ENCODE measurements around the gene FOXK1.

FOXK1 gene

GRCh38 chr7:4753598-4754432 lies 71.7 kb downstream of the FOXK1 start:
- Histone ChIP-seq H3K9ac (ENCODE audit: low read length) (no peak overlapping the region), H3K27ac (ENCODE audit: low read length) (no peak overlapping the region), H3K4me1 (ENCODE audit: low read length) (peaks cover 3% of the 10 kb centered on the region), H3K27me3 (ENCODE audit: low read depth, low read length) (no peaks in the 10 kb centered on the region), H3K4me3 (ENCODE audit: low read length) (no peak overlapping the region), H4K20me1 (ENCODE audit: insufficient read depth, low read length) (peaks cover 9% of the 10 kb centered on the region; the same call in 1 of the 2 replicates), H3K4me2 (ENCODE audit: low read length) (no peak overlapping the region), H3K36me3 (replicated peaks; ENCODE audit: low read depth, low read length) (peaks cover 10% of the 10 kb centered on the region), H2AFZ (ENCODE audit: low read depth, low read length) (no peak overlapping the region), H3K9me3 (ENCODE audit: insufficient read depth, low read length) (no peaks in the 10 kb centered on the region), H3K79me2 (ENCODE audit: low read length) (no peaks in the 10 kb centered on the region; the same call in 1 of the 2 replicates)
- TF ChIP-seq EZH2phosphoT487 (IDR thresholded peaks at IDR 0.05; ENCODE audit: low read depth): no peak
- TF ChIP-seq CTCF (IDR thresholded peaks at IDR 0.05; ENCODE audit: low read depth, low read length): peak; percentile 58

- Histone ChIP-seq H3K27me3 (ENCODE audit: low read depth, low read length) (no peaks in the 10 kb centered on the region), H3K4me3 (ENCODE audit: low read length) (no peak overlapping the region), H4K20me1 (ENCODE audit: insufficient read depth, low read length) (peaks cover 9% of the 10 kb centered on the region; the same call in 1 of the 2 replicates), H3K4me1 (ENCODE audit: low read length) (peaks cover 3% of the 10 kb centered on the region), H3K9ac (ENCODE audit: low read length) (no peak overlapping the region), H3K79me2 (ENCODE audit: low read length) (no peaks in the 10 kb centered on the region; the same call in 1 of the 2 replicates), H2AFZ (ENCODE audit: low read depth, low read length) (no peak overlapping the region), H3K9me3 (ENCODE audit: insufficient read depth, low read length) (no peaks in the 10 kb centered on the region), H3K4me2 (ENCODE audit: low read length) (no peak overlapping the region), H3K27ac (ENCODE audit: low read length) (no peak overlapping the region), H3K36me3 (replicated peaks; ENCODE audit: low read depth, low read length) (peaks cover 10% of the 10 kb centered on the region)
- no peak for TF ChIP-seq CTCF (IDR thresholded peaks at IDR 0.05; ENCODE audit: low read depth, low read length)
- no peak for TF ChIP-seq EZH2phosphoT487 (IDR thresholded peaks at IDR 0.05; ENCODE audit: low read depth)
Measured at GRCh38 chr7:4754433-4755010, 72.4 kb downstream of the FOXK1 start.

- Histone ChIP-seq H3K79me2 (ENCODE audit: low read length) (no peaks in the 10 kb centered on the region; the same call in 1 of the 2 replicates), H3K36me3 (replicated peaks; ENCODE audit: low read depth, low read length) (peaks cover 10% of the 10 kb centered on the region)
- TF ChIP-seq EZH2phosphoT487 (IDR thresholded peaks at IDR 0.05; ENCODE audit: low read depth): no peak
- TF ChIP-seq CTCF (IDR thresholded peaks at IDR 0.05; ENCODE audit: low read depth, low read length): no peak
Measured at GRCh38 chr7:4755045-4755444, 73.0 kb downstream of the FOXK1 start.

GRCh38 chr7:4758111-4758510 lies 76.0 kb downstream of the FOXK1 start:
- Histone ChIP-seq H2AFZ (ENCODE audit: low read depth, low read length) (no peak overlapping the region), H3K27me3 (ENCODE audit: low read depth, low read length) (no peaks in the 10 kb centered on the region), H3K27ac (ENCODE audit: low read length) (no peak overlapping the region; the same call in 1 of the 2 replicates), H3K4me1 (ENCODE audit: low read length) (peaks cover 3% of the 10 kb centered on the region; the same call in 1 of the 2 replicates), H3K9ac (ENCODE audit: low read length) (no peak overlapping the region), H3K36me3 (replicated peaks; ENCODE audit: low read depth, low read length) (peaks cover 10% of the 10 kb centered on the region), H3K9me3 (ENCODE audit: insufficient read depth, low read length) (no peaks in the 10 kb centered on the region), H4K20me1 (ENCODE audit: insufficient read depth, low read length) (peaks cover 7% of the 10 kb centered on the region; the same call in 1 of the 2 replicates), H3K4me3 (ENCODE audit: low read length) (no peak overlapping the region), H3K4me2 (ENCODE audit: low read length) (no peak overlapping the region), H3K79me2 (ENCODE audit: low read length) (no peaks in the 10 kb centered on the region; the same call in 1 of the 2 replicates)
- no peak for TF ChIP-seq CTCF (IDR thresholded peaks at IDR 0.05; ENCODE audit: low read depth, low read length)
- no peak for TF ChIP-seq EZH2phosphoT487 (IDR thresholded peaks at IDR 0.05; ENCODE audit: low read depth)

More at GRCh38 chr7:4755045-4755444, 73.0 kb downstream of the FOXK1 start:
- peaks cover 9% of the 10 kb centered on the region; the same call in 1 of the 2 replicates for H4K20me1 ChIP-seq (ENCODE audit: insufficient read depth, low read length)
- H3K4me3 ChIP-seq (ENCODE audit: low read length): no peak overlapping the region
- peaks cover 3% of the 10 kb centered on the region for H3K4me1 ChIP-seq (ENCODE audit: low read length)
- no peaks in the 10 kb centered on the region for H3K27me3 ChIP-seq (ENCODE audit: low read depth, low read length)
- H3K9me3 ChIP-seq (ENCODE audit: insufficient read depth, low read length): no peaks in the 10 kb centered on the region
- H2AFZ ChIP-seq (ENCODE audit: low read depth, low read length): no peak overlapping the region
- H3K4me2 ChIP-seq (ENCODE audit: low read length): no peak overlapping the region
- no peak overlapping the region for H3K27ac ChIP-seq (ENCODE audit: low read length)
- no peak overlapping the region for H3K9ac ChIP-seq (ENCODE audit: low read length)
